Amniotic stem cell (primary cell): ENCODE data around the gene ANKRD28.
A peak's percentile ranks its signal among the peaks of the same experiment; 100 is the strongest.
"Not testable (repeated sequence)": the region's sequence is repeated elsewhere in the genome, so short reads cannot be mapped to it uniquely, and the experiment has no call there.

Experiments
- DNase-seq: peaks from one replicate; lab custom pipeline; 2025; lab: John Stamatoyannopoulos, UW

Gene ANKRD28

GRCh38 chr3:15635121-15635661 is 162.6 kb downstream of the ANKRD28 start:
- DNase-seq: no peak

- no peak for DNase-seq
These were observed 163.1 kb downstream of the ANKRD28 start for GRCh38 chr3:15634671-15635070.

GRCh38 chr3:15633766-15634598 is 163.8 kb downstream of the ANKRD28 start:
- DNase-seq: no peak

GRCh38 chr3:15633159-15633558 is 164.6 kb downstream of the ANKRD28 start:
- no peak for DNase-seq

GRCh38 chr3:15632212-15632580 is 165.6 kb downstream of the ANKRD28 start:
- DNase-seq: no peak

- no peak for DNase-seq
These were observed 166.2 kb downstream of the ANKRD28 start for GRCh38 chr3:15631426-15632211.

- DNase-seq: peak; percentile 80
These were observed 167.0 kb downstream of the ANKRD28 start for GRCh38 chr3:15630646-15631350.

GRCh38 chr3:15629860-15630597 is 167.8 kb downstream of the ANKRD28 start:
- peak; percentile 89 for DNase-seq

GRCh38 chr3:15628967-15629366 is 168.8 kb downstream of the ANKRD28 start:
- no peak for DNase-seq

GRCh38 chr3:15623535-15624440 is 174.0 kb downstream of the ANKRD28 start:
- no peak for DNase-seq

- DNase-seq: not testable (repeated sequence)
These were observed 177.9 kb downstream of the ANKRD28 start for GRCh38 chr3:15619659-15620464.
